ENCODE measurements around the gene RAPGEF2.

GRCh38 chr4:159342374-159342773, 239.5 kb downstream of the RAPGEF2 start:
- no peak for TF ChIP-seq CTCF (IDR thresholded peaks at IDR 0.05 in 8 of 11, conservative IDR thresholded peaks at IDR 0.05 in 3 of 11)
- TF ChIP-seq POLR2AphosphoS5 (IDR thresholded peaks at IDR 0.05): no peak

Data from spleen (tissue), 7 donors.